AG10803 (cell line): ENCODE measurements around the gene TMEM208.

ENCODE experiments used
- DNase-seq: peaks from one replicate; pipeline ENCODE4 v3.0.0; 2010; ENCODE audit warnings: low read depth
- H3K4me3 ChIP-seq: 2 replicates; pipeline ENCODE4 v1.5.1; 2011; ENCODE audit warnings: mild to moderate bottlenecking, low read length, control low read depth
- TF ChIP-seq, protein P1 (sequence below): conservative IDR thresholded peaks from 2 replicates; pipeline ENCODE4 v1.5.1; 2011; ENCODE audit warnings: mild to moderate bottlenecking, low read length, control low read depth, inconsistent platforms

Gene TMEM208

DNA sequence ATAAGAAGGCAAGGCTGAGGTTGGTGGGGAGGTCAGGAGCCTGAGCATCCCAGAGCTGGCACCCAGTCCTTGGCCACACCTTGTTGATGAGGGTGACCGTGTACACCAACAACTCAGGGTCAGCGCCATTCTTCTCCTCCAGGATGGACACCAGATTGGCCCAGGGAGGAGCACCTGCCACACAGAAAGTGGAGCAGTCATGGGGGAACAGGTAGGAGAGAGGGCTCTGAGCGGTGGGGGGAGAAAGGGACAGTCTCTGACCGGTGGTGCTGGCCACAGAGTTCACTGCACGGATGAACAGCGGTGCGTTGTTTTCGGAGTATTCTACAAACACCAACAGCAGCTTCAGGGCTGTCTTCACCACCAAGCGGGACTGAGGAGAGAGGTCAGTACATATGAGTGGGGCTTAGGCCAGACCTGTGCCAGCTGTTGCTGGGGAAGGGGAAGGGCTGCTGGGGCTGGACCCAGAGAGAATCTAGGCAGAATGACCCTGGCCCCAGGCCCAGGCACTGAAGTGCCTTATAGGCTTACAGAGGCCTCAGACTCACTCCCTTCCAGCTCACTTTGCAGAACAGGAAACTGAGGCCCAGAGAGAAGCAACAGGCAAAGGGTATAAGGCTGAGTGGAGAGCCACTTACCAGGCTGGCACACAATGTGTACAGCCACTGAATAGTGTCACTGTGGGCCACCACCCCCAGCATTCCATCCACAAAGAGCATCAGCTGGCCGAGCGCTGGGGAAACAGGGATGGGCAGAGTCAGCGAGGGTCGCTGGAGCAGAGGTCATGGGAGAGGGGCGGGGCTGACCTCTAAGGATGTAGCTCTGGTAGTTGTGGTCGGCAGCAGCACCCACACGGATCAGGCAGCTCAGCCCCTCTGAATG, 10.7 kb downstream of the TMEM208 start:
- H3K4me3 ChIP-seq, result no peak overlapping the region
- no peak for DNase-seq
- TF ChIP-seq, protein P1, sequence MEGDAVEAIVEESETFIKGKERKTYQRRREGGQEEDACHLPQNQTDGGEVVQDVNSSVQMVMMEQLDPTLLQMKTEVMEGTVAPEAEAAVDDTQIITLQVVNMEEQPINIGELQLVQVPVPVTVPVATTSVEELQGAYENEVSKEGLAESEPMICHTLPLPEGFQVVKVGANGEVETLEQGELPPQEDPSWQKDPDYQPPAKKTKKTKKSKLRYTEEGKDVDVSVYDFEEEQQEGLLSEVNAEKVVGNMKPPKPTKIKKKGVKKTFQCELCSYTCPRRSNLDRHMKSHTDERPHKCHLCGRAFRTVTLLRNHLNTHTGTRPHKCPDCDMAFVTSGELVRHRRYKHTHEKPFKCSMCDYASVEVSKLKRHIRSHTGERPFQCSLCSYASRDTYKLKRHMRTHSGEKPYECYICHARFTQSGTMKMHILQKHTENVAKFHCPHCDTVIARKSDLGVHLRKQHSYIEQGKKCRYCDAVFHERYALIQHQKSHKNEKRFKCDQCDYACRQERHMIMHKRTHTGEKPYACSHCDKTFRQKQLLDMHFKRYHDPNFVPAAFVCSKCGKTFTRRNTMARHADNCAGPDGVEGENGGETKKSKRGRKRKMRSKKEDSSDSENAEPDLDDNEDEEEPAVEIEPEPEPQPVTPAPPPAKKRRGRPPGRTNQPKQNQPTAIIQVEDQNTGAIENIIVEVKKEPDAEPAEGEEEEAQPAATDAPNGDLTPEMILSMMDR, result no peak

DNA sequence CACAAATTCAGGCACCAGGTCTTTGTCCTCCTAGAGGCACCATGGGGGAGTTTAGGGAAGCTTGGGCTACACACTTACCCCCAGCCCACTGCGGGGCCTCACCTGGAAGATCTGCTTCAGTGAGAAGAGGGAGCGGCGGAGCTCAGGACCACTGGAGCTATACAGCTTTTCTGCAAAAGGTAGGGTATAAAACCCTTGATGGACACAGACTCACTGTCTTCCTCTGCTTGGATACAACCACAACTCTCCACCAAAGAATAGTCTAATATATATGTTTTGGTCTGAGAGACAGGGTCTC, 11.3 kb downstream of the TMEM208 start:
- TF ChIP-seq, protein P1, result no peak
- no peak overlapping the region for H3K4me3 ChIP-seq
- DNase-seq, result no peak

DNA sequence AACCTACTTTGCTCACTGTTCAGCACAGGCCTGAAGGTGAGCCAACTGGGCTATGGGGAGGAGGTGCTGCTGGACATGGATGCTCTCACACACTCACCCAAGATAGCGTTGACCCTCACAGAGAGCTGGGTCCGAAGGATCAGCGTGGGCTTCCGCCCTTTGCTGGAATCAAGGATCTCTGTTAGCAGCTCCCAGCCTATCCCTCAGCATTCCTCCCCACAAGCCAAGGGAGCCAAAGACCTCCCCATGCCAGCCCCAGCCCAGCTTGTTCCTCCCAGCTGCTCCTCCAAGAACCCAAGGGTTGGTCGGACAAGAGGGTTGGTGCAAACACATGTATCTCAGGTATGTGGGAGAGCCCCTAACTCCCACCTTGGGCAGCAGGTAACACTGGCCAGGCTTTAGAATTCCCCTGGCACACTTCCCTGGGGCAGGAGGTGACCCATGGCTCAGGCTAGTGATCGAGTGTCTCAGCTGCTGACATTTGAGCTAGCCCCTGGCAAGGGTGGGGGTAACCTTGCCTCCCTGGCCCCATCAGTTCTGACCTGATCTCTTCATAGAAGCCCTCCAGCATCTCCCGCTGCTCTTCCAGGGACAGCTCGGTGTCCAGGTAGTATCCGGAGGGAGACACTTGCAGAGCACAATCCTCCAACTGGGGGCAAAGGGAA, 12.0 kb downstream of the TMEM208 start:
- no peak for DNase-seq
- TF ChIP-seq, protein P1, result no peak
- H3K4me3 ChIP-seq, result no peak overlapping the region

DNA sequence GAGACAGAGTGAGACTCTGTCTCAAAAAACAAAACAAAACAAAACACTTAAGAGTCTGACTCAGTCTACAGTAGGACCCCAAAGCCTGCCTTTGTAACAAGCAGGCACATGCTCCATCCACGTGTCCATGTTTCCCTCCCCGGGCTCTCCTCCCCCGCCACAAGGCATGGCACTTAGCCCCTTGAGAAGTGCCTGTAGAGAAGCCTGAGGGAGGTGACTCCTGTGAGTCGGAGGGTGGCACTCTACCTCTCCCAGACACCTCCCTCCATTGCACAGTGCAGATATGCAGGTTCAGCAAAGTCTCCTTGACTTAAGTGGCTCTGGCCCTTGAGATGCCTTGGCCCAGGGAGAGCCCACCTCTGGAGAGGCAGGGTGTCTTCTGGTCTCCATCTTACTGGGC, 13.6 kb downstream of the TMEM208 start:
- H3K4me3 ChIP-seq, result no peak overlapping the region
- peak; percentile 34 for DNase-seq
- TF ChIP-seq, protein P1, result no peak

DNA sequence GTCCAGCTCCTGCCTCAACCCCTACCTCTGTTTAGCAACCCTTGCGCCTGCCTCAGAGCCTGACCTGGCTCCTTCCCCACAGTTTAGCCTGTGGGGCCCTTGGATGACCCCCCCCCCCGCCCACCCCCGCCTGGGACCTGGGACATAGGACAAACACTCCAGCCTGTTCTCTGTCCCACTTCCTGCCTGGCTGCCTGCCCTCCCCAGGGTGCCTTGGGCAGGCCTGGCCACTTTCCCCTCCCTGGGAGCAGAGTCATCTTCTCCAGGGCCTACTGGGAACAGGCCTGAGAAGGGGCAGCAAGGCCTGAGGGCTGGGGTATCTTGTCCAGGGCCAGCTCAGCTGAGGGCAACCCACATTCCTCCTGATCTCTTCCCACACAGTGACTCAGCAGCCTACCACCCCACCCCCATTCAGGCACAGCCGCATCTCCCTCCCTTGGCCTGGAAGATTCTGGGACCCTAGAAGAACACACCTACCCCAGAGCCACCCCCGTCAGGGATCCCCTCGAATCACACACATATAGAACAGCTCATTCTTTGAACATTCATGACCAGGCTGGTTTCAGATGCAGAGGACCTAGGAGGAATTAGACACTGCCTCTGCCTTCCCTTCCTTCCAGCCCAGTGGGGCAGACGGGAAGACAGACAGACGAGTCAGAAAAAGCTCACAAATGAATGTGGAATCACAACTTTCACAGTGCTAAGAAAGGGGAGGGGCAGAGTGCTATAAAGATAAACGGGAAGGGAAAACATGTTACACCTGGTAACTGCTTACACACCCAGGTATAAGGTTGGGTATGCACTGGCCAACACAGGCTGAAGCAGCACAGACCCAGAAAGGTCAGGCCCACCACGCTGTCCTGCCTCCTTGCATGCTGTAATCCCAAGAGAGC, 14.3 kb downstream of the TMEM208 start:
- DNase-seq, result peak; percentile 90
- TF ChIP-seq, protein P1, result no peak
- no peak overlapping the region for H3K4me3 ChIP-seq

DNA sequence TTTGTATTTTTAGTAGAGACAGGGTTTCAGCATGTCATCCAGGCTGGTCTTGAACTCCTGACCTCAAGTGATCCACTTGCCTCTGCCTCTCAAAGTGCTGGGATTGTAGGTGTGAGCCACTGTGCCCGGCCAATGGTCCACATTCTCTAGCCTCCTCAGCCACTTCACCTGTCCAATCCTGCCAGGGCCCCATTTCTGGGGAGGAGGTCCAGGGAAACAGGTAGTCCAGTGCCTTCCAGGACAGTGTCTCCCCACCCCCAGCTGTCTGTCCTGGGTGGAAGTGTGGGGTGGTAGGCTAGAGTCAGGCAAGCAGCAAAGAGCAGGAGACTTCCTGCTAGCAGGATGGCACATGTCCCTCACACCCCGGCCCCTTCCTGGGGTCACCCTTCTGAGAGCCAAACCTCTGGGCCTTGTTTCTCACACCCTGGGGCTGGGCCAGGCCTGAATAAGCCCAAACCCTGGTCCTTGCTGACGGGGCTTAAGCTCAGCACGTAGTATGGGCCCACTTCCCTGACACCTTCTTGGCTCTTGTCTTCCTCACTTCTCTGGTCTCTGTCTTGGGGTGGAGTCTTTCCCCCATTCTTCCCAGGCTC, 15.3 kb downstream of the TMEM208 start:
- DNase-seq, result no peak
- TF ChIP-seq, protein P1, result no peak
- no peak overlapping the region for H3K4me3 ChIP-seq
